Endodermal cell (in vitro differentiated cells): ENCODE results near the gene DAPK2. TPM values are rescaled to one million over a fixed set of nuclear protein-coding genes. Genes with fewer than 3 reads are reported as not detected.

Source experiments
- DNase-seq: peaks from one replicate; pipeline ENCODE4 v3.0.0-alpha.2; 2017
- H3K27ac ChIP-seq: 2 replicates; pipeline ENCODE4 v1.5.1; 2013; ENCODE audit warnings: mild to moderate bottlenecking, low read depth, low read length, moderate library complexity
- H3K27me3 ChIP-seq: 2 replicates; pipeline ENCODE4 v1.6.1; 2013; ENCODE audit warnings: mild to moderate bottlenecking, low read length, moderate library complexity; ENCODE audit not compliant: insufficient read depth, control insufficient read depth, poor library complexity, severe bottlenecking
- H3K36me3 ChIP-seq: 2 replicates; pipeline ENCODE4 v1.7.0; 2013; ENCODE audit warnings: mild to moderate bottlenecking, low read length, moderate library complexity; ENCODE audit not compliant: control insufficient read depth, insufficient read depth
- H3K4me1 ChIP-seq: one replicate; pipeline ENCODE4 v1.7.0; 2013; ENCODE audit warnings: low read length; ENCODE audit not compliant: control insufficient read depth, insufficient read depth
- H3K4me3 ChIP-seq: 2 replicates; pipeline ENCODE4 v1.5.1; 2013; ENCODE audit warnings: mild to moderate bottlenecking, low read length, moderate library complexity
- H3K9ac ChIP-seq: 2 replicates; pipeline ENCODE4 v1.6.1; 2013; ENCODE audit warnings: mild to moderate bottlenecking, low read length, moderate library complexity; ENCODE audit not compliant: poor library complexity, severe bottlenecking; ENCODE audit errors: extremely low read depth
- H3K9me3 ChIP-seq: 2 replicates; pipeline ENCODE4 v1.6.1; 2013; ENCODE audit warnings: mild to moderate bottlenecking, low read length, moderate library complexity; ENCODE audit not compliant: control insufficient read depth
- H3K27ac Mint-ChIP-seq: 2 replicates; pipeline ENCODE4 v1.8.0; 2020; ENCODE audit warnings: mixed read lengths
- H3K27me3 Mint-ChIP-seq: 2 replicates; pipeline ENCODE4 v1.8.0; 2021; ENCODE audit warnings: mild to moderate bottlenecking, mixed read lengths; ENCODE audit not compliant: insufficient read depth
- H3K36me3 Mint-ChIP-seq: 2 replicates; pipeline ENCODE4 v1.8.0; 2020; ENCODE audit warnings: low read depth, mixed read lengths
- H3K4me1 Mint-ChIP-seq: 2 replicates; pipeline ENCODE4 v1.8.0; 2020; ENCODE audit warnings: mixed read lengths
- H3K4me3 Mint-ChIP-seq: 2 replicates; pipeline ENCODE4 v1.8.0; 2020; ENCODE audit warnings: mild to moderate bottlenecking, moderate library complexity, mixed read lengths
- H3K9me3 Mint-ChIP-seq: 2 replicates; pipeline ENCODE4 v1.8.0; 2020; ENCODE audit warnings: mild to moderate bottlenecking, mixed read lengths
- CTCF ChIP-seq: fragments of 200-600 bp; sonication (generic); conservative IDR thresholded peaks from 2 replicates; pipeline ENCODE4 v1.5.0; 2021; ENCODE audit warnings: antibody characterized with exemption, mild to moderate bottlenecking
- WGBS, 2 experiments: methylation state at CpG; one replicate each; pipeline versions ENCODE4 v1.1.5 to v1.1.7; 2013; ENCODE audit warnings: missing lambda C conversion rate in 2 of 2, mixed read lengths in 1 of 2; ENCODE audit not compliant: insufficient coverage in 1 of 2, insufficient read length in 1 of 2; 5-methylcytosine and 5-hydroxymethylcytosine counted together
- total RNA-seq, 2 donors: library from RNA; stranded (reverse); fragmentation: NEBNext Ultra II Directional in 1 of 2; extraction: Animal tissue kit (Norgen Biotek cat#: 25700) in 1 of 2; gene quantifications; 2 replicates in 1 of 2; 3 replicates in 1 of 2; pipeline ENCODE4 v1.2.1, GENCODE V29; 2021

The DAPK2 gene
- total RNA-seq, 2 donors from 2014 or later = 2.4 to 2.6 TPM

GRCh38 chr15:63889831-63890230, 156.5 kb downstream of the DAPK2 start:
- Mint-ChIP-seq H3K27me3 (peaks cover 28% of the 10 kb centered on the region), H3K36me3 (no peaks in the 10 kb centered on the region), H3K4me3 (no peak overlapping the region), H3K9me3 (no peaks in the 10 kb centered on the region), H3K4me1 (peaks cover 7% of the 10 kb centered on the region), H3K27ac (no peak overlapping the region)
- Histone ChIP-seq H3K27me3 (peaks cover 22% of the 10 kb centered on the region), H3K4me3 (no peak overlapping the region), H3K9me3 (no peaks in the 10 kb centered on the region), H3K36me3 (no peaks in the 10 kb centered on the region), H3K9ac (no peak overlapping the region), H3K27ac (no peak overlapping the region), H3K4me1 (no peaks in the 10 kb centered on the region)
- DNase-seq = peak; percentile 23
- TF ChIP-seq CTCF = no peak
- 89 to 96% methylated on average over 5 of the region's 5 CpGs for WGBS, 2 experiments

- no peak overlapping the region for H3K27ac Mint-ChIP-seq
- Histone ChIP-seq H3K36me3 (no peaks in the 10 kb centered on the region), H3K9ac (no peak overlapping the region), H3K27ac (no peak overlapping the region), H3K4me1 (no peaks in the 10 kb centered on the region), H3K27me3 (peaks cover 32% of the 10 kb centered on the region), H3K9me3 (no peaks in the 10 kb centered on the region), H3K4me3 (no peak overlapping the region)
- 95 to 100% methylated on average over 1 to 3 of the region's 3 CpGs for WGBS, 2 experiments
- no peak for TF ChIP-seq CTCF
- no peaks in the 10 kb centered on the region for H3K9me3 Mint-ChIP-seq
- H3K4me1 Mint-ChIP-seq = peaks cover 7% of the 10 kb centered on the region
- H3K36me3 Mint-ChIP-seq = no peaks in the 10 kb centered on the region
- no peak overlapping the region for H3K4me3 Mint-ChIP-seq
- peaks cover 38% of the 10 kb centered on the region for H3K27me3 Mint-ChIP-seq
- DNase-seq = no peak
Measured at GRCh38 chr15:63888823-63889222, 157.5 kb downstream of the DAPK2 start.

- no peaks in the 10 kb centered on the region for H3K9me3 Mint-ChIP-seq
- no peak for TF ChIP-seq CTCF
- 100% methylated on average over 1 of the region's 1 CpG; no CpG with 5 or more reads in 1 of the 2 experiments for WGBS, 2 experiments
- Histone ChIP-seq H3K27ac (no peak overlapping the region), H3K27me3 (peaks cover 39% of the 10 kb centered on the region), H3K9me3 (no peaks in the 10 kb centered on the region), H3K4me1 (no peaks in the 10 kb centered on the region), H3K9ac (no peak overlapping the region), H3K4me3 (no peak overlapping the region), H3K36me3 (no peaks in the 10 kb centered on the region)
- H3K27ac Mint-ChIP-seq = no peak overlapping the region
- peak; percentile 26 for DNase-seq
- H3K27me3 Mint-ChIP-seq = peaks cover 43% of the 10 kb centered on the region
- H3K36me3 Mint-ChIP-seq = no peaks in the 10 kb centered on the region
- peaks cover 7% of the 10 kb centered on the region for H3K4me1 Mint-ChIP-seq
- no peak overlapping the region for H3K4me3 Mint-ChIP-seq
Measured at GRCh38 chr15:63888146-63888545, 158.1 kb downstream of the DAPK2 start.
